Spleen (tissue), 11 donors: Measurements from ENCODE around the gene TMEM138. TPM values are rescaled to one million over a fixed set of nuclear protein-coding genes. Genes with fewer than 3 reads are reported as not detected.

ENCODE experiments used
- DNase-seq: peaks from one replicate; pipeline ENCODE4 v3.0.0-alpha.2; 2020
- H3K27ac ChIP-seq, 8 donors: fragments of 200-600 bp; sonication (generic) in 7 of 8; 1 replicate in 4 of 8; 2 replicates in 4 of 8; pipeline versions ENCODE4 v1.5.0 to v1.8.0; 2016 to 2021; ENCODE audit warnings: inconsistent platforms in 4 of 8, mild to moderate bottlenecking in 4 of 8, moderate library complexity in 1 of 8
- H3K27me3 ChIP-seq, 7 donors: fragments of 200-600 bp; sonication (generic) in 6 of 7; replicated peaks in 1 of 7; 1 replicate in 4 of 7; 2 replicates in 3 of 7; pipeline versions ENCODE4 v1.5.0 to v1.8.0; 2016 to 2021; ENCODE audit warnings: inconsistent platforms in 3 of 7, mild to moderate bottlenecking in 1 of 7
- H3K36me3 ChIP-seq, 6 donors: fragments of 200-600 bp; sonication (generic) in 5 of 6; 1 replicate in 4 of 6; 2 replicates in 2 of 6; pipeline versions ENCODE4 v1.5.0 to v1.8.0; 2016 to 2021; ENCODE audit warnings: inconsistent platforms in 2 of 6
- H3K4me1 ChIP-seq, 6 donors: fragments of 200-600 bp; sonication (generic) in 5 of 6; 1 replicate in 3 of 6; 2 replicates in 3 of 6; pipeline versions ENCODE4 v1.5.0 to v1.8.0; 2016 to 2021; ENCODE audit warnings: inconsistent platforms in 3 of 6
- H3K4me3 ChIP-seq, 8 donors: fragments of 200-600 bp; sonication (generic) in 7 of 8; 1 replicate in 4 of 8; 2 replicates in 4 of 8; pipeline versions ENCODE4 v1.5.0 to v1.8.0; 2016 to 2021; ENCODE audit warnings: inconsistent platforms in 4 of 8, mild to moderate bottlenecking in 4 of 8, moderate library complexity in 2 of 8
- H3K9me3 ChIP-seq, 8 donors: fragments of 200-600 bp; sonication (generic) in 7 of 8; 1 replicate in 4 of 8; 2 replicates in 4 of 8; pipeline versions ENCODE4 v1.5.0 to v1.8.0; 2016 to 2021; ENCODE audit warnings: inconsistent platforms in 4 of 8
- CTCF ChIP-seq, 11 experiments: fragments of 200-600 bp in 7 of 11; fragments of 450-650 bp in 4 of 11; sonication (generic) in 4 of 11; IDR thresholded peaks in 8 of 11; conservative IDR thresholded peaks in 3 of 11; 1 replicate in 7 of 11; 2 replicates in 4 of 11; pipeline versions ENCODE4 v1.4.0 to v1.8.0; 2016 to 2021; ENCODE audit warnings: antibody characterized with exemption in 11 of 11, inconsistent platforms in 4 of 11, mild to moderate bottlenecking in 1 of 11
- POLR2A ChIP-seq, 3 donors: fragments of 450-650 bp; IDR thresholded peaks; one replicate each; pipeline ENCODE4 v1.5.1; 2017; ENCODE audit warnings: antibody characterized with exemption in 3 of 3, mild to moderate bottlenecking in 1 of 3
- POLR2AphosphoS5 ChIP-seq, 3 donors: sonication (generic); formaldehyde crosslinking; IDR thresholded peaks; one replicate each; pipeline ENCODE4 v1.5.1; 2017; ENCODE audit warnings: antibody characterized with exemption in 3 of 3
- WGBS, 5 donors: extraction: QIAGEN DNeasy Blood & Tissue Kit in 3 of 5; methylation state at CpG; one replicate each; pipeline versions ENCODE4 v1.1.5 to v1.1.7; 2013 to 2018; 5-methylcytosine and 5-hydroxymethylcytosine counted together
- intact Hi-C: fragments of 100-400 bp; cut with DNase I; formaldehyde crosslinking; loops from one replicate; pipeline ENCODE4 v1.15.0; 2023; ENCODE audit warnings: low total_unique reads
- polyA plus RNA-seq, 3 donors: library from polyadenylated mRNA; stranded (reverse); fragments of 200-250 nt; gene quantifications; one replicate each; pipeline ENCODE4 v1.2.1, GENCODE V29; 2013
- total RNA-seq, 7 donors: library from RNA; depleted of rRNA in 3 of 7; stranded (reverse); fragments of >200 nt in 3 of 7; fragmentation: NEBNext Ultra II Directional in 4 of 7; extraction: Animal tissue kit (Norgen Biotek cat#: 25700) in 4 of 7; gene quantifications; one replicate each; pipeline versions ENCODE4 v1.1.0 to v1.2.1, GENCODE V29; 2016 to 2021
- donor health status: healthy with polysubstance abuse.
- donor health status: DM: no; HTN: no; CAD: no; lungs with moderate emphysema.
- donor health status: DM: no; HTN: no; CAD: no.
- donor health status: Bipolar disorder and iron deficiency.
- donor health status: healthy.
- donor health status: DM: no; HTN: no; CAD: no.
- donor health status: DM: yes; HTN: yes; CAD: no.

Gene TMEM138
- total and polyA plus RNA-seq, 10 donors = 26.8 to 53.9 (median 42.5) TPM

GRCh38 chr11:61327669-61328071 is 34.5 kb upstream of the TMEM138 start:
- no peak overlapping the region for H3K4me3 ChIP-seq
- intact Hi-C loops = no loop called here
- no peak for DNase-seq
- TF ChIP-seq CTCF (IDR thresholded peaks at IDR 0.05 in 8 of 11, conservative IDR thresholded peaks at IDR 0.05 in 3 of 11) (no peak), POLR2A (IDR thresholded peaks at IDR 0.05) (no peak), POLR2AphosphoS5 (IDR thresholded peaks at IDR 0.05) (no peak)
- H3K27me3 ChIP-seq = no peaks in the 10 kb centered on the region
- peaks cover 16 to 85% (median 65%) of the 10 kb centered on the region in 6 donors for H3K36me3 ChIP-seq
- H3K27ac ChIP-seq = no peak overlapping the region
- no peaks in the 10 kb centered on the region for H3K9me3 ChIP-seq
- peaks cover 20 to 61% (median 34%) of the 10 kb centered on the region in 6 donors for H3K4me1 ChIP-seq

DNA sequence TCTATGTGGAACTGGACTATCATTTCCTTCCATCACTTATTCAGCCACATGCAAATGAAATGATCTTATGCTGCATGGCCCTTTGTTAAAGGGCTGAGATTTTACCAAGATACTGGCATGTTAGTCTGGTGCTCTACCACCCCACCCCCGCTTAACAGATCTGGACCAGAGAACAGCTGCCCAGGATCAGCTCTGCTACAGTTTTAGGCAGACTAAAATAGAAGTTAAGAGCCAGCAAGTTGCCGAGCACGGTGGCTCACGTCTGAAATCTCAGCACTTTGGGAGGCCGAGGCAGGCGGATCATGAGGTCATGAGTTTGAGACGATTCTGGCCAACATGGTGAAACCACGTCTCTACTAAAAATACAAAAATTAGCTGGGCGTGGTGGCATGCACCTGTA is 33.8 kb upstream of the TMEM138 start:
- Histone ChIP-seq H3K4me1 (peaks cover 20 to 64% (median 35%) of the 10 kb centered on the region in 6 donors), H3K4me3 (no peak overlapping the region), H3K27ac (no peak overlapping the region), H3K36me3 (peaks cover 9 to 78% (median 58%) of the 10 kb centered on the region in 6 donors), H3K9me3 (no peaks in the 10 kb centered on the region), H3K27me3 (no peaks in the 10 kb centered on the region)
- TF ChIP-seq POLR2AphosphoS5 (IDR thresholded peaks at IDR 0.05) (no peak), POLR2A (IDR thresholded peaks at IDR 0.05) (no peak), CTCF (IDR thresholded peaks at IDR 0.05 in 8 of 11, conservative IDR thresholded peaks at IDR 0.05 in 3 of 11) (no peak)
- WGBS, 5 donors = 91 to 98% (median 95%) methylated on average over 9 of the region's 9 CpGs
- no peak for DNase-seq
- intact Hi-C loops = no loop called here

GRCh38 chr11:61329871-61330270 is 32.3 kb upstream of the TMEM138 start:
- H3K4me1 ChIP-seq = peaks cover 24 to 79% (median 43%) of the 10 kb centered on the region in 6 donors
- no peak overlapping the region for H3K4me3 ChIP-seq
- TF ChIP-seq CTCF (IDR thresholded peaks at IDR 0.05 in 8 of 11, conservative IDR thresholded peaks at IDR 0.05 in 3 of 11) (no peak), POLR2AphosphoS5 (IDR thresholded peaks at IDR 0.05) (no peak), POLR2A (IDR thresholded peaks at IDR 0.05) (no peak)
- DNase-seq = no peak
- H3K27me3 ChIP-seq = no peaks in the 10 kb centered on the region
- intact Hi-C loops = loop anchor here (10.0 kb wide), 1 partner anchor 95 kb away; the partner anchor contains the start of gene CPSF7
- H3K9me3 ChIP-seq = no peaks in the 10 kb centered on the region
- H3K36me3 ChIP-seq = peaks cover 0 to 63% (median 43%) of the 10 kb centered on the region in 6 donors
- 92 to 98% (median 96%) methylated on average over 4 of the region's 4 CpGs for WGBS, 5 donors
- H3K27ac ChIP-seq = peak overlapping the region in 1 of 8 donors; percentile 7

- peak overlapping the region in 3 of 8 donors; percentile 89 to 96 (median 90) for H3K27ac ChIP-seq
Observed at GRCh38 chr11:61331651-61332050, 30.5 kb upstream of the TMEM138 start.

More at GRCh38 chr11:61331651-61332050, 30.5 kb upstream of the TMEM138 start:
- no peaks in the 10 kb centered on the region for H3K27me3 ChIP-seq
- peaks cover 33 to 96% (median 57%) of the 10 kb centered on the region in 6 donors for H3K4me1 ChIP-seq
- peak overlapping the region; percentile 82 to 99 (median 90) for H3K4me3 ChIP-seq
- no peak for DNase-seq
- peaks cover 0 to 45% (median 25%) of the 10 kb centered on the region in 6 donors for H3K36me3 ChIP-seq
- TF ChIP-seq POLR2A (IDR thresholded peaks at IDR 0.05) (no peak), POLR2AphosphoS5 (IDR thresholded peaks at IDR 0.05) (no peak), CTCF (IDR thresholded peaks at IDR 0.05 in 8 of 11, conservative IDR thresholded peaks at IDR 0.05 in 3 of 11) (no peak)
- H3K9me3 ChIP-seq = no peaks in the 10 kb centered on the region
- intact Hi-C loops = loop anchor here (10.0 kb wide), 1 partner anchor 93 kb away; the partner anchor contains the start of gene CPSF7
- 59 to 71% (median 63%) methylated on average over 6 of the region's 6 CpGs for WGBS, 5 donors
